Prostate gland (tissue), 2 donors: ENCODE data around the gene CD209. TPM values are rescaled to one million over a fixed set of nuclear protein-coding genes. Genes with fewer than 3 reads are reported as not detected.

ENCODE experiments used
- DNase-seq: peaks from one replicate; pipeline ENCODE4 v3.0.0-alpha.2; 2019; ENCODE audit warnings: low spot score
- H3K27ac ChIP-seq, 2 donors: fragments of 200-600 bp; sonication (generic); 2 replicates each; pipeline ENCODE4 v1.5.1; 2017 to 2019
- H3K27me3 ChIP-seq: fragments of 200-600 bp; sonication (generic); replicated peaks from 2 replicates; pipeline ENCODE4 v1.5.1; 2019; ENCODE audit not compliant: insufficient read depth
- H3K36me3 ChIP-seq, 2 donors: fragments of 200-600 bp; sonication (generic); 1 replicate in 1 of 2; 2 replicates in 1 of 2; pipeline versions ENCODE4 v1.5.1 to v1.8.1; 2017 to 2019
- H3K4me1 ChIP-seq: fragments of 200-600 bp; sonication (generic); replicated peaks from 2 replicates; pipeline ENCODE4 v1.5.1; 2019
- H3K4me3 ChIP-seq, 2 donors: fragments of 200-600 bp; sonication (generic); 2 replicates each; pipeline ENCODE4 v1.5.1; 2017 to 2019
- H3K9me3 ChIP-seq: fragments of 200-600 bp; sonication (generic); 2 replicates; pipeline ENCODE4 v1.5.1; 2017
- POLR2A ChIP-seq: fragments of 450-650 bp; IDR thresholded peaks from one replicate; pipeline ENCODE4 v1.6.1; 2016; ENCODE audit warnings: antibody characterized with exemption, mild to moderate bottlenecking
- POLR2AphosphoS5 ChIP-seq: sonication (generic); formaldehyde crosslinking; IDR thresholded peaks from one replicate; pipeline ENCODE4 v1.6.1; 2017; ENCODE audit warnings: antibody characterized with exemption
- WGBS: methylation state at CpG from one replicate; pipeline ENCODE4 v1.1.5; 2018; 5-methylcytosine and 5-hydroxymethylcytosine counted together
- intact Hi-C: fragments of 100-400 bp; cut with DNase I; formaldehyde crosslinking; loops from one replicate; pipeline ENCODE4 v1.14.2; 2022
- total RNA-seq, 2 donors: library from RNA; depleted of rRNA; stranded (reverse); fragments of >200 nt; gene quantifications; one replicate each; pipeline ENCODE4 v1.1.0, GENCODE V29; 2016
- TF ChIP-seq, protein P1 (sequence below), 4 experiments: fragments of 200-600 bp in 2 of 4; fragments of 450-650 bp in 2 of 4; sonication (generic) in 2 of 4; IDR thresholded peaks; 1 replicate in 3 of 4; 2 replicates in 1 of 4; pipeline ENCODE4 v1.5.1; 2016 to 2019; ENCODE audit warnings: antibody characterized with exemption in 4 of 4, mild to moderate bottlenecking in 2 of 4, moderate library complexity in 2 of 4

Gene CD209
- total RNA-seq, 2 donors from 2014 or later, result 0.97 to 1.2 TPM

DNA sequence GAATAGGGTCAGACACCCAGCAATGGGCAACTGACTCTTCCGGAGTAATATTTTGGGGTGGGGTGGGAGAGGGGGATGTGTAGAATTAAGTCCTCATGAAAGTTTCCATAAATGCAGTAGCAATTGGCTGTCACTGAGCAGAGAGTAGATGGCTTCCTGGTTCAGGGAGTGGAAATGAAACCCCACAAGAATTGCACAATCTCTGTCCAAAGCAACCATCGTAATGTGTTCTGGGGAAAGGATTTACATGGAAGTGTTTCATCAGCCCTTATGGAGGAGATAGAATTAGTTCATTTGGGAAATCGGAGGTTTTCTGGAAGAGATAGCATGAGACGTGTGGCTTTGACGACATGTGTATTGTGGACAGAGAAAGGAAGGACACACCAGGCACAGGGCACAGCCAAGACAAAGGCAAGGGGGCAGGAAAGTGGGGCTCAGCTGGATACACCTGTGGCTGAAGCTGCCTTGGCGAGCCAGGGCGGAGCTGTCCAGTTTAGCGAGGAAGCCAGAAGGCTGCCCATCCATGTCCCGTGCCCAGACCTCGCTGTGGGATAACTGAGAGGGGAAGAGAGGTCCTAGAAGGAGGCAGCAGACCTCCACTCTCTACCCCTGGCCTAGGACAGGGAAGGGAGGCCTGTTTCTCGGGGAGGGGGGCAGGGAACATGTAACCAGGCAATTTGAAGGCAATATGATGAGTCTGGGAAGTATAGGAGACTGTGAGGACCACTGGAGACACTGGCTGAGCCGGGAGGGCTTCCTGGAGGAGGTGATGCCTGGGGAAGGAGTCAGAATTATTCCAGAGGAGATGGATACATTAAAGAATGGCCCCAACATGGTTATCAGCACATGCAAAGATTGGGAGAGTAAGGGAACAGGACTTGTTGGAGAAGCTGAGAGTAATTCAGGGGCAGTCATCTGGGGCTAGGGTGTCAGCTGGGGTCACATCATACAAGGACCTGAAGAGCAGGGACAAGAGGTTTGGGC is 12.8 kb downstream of the CD209 start:
- H3K9me3 ChIP-seq, result no peaks in the 10 kb centered on the region
- TF ChIP-seq, protein P1, sequence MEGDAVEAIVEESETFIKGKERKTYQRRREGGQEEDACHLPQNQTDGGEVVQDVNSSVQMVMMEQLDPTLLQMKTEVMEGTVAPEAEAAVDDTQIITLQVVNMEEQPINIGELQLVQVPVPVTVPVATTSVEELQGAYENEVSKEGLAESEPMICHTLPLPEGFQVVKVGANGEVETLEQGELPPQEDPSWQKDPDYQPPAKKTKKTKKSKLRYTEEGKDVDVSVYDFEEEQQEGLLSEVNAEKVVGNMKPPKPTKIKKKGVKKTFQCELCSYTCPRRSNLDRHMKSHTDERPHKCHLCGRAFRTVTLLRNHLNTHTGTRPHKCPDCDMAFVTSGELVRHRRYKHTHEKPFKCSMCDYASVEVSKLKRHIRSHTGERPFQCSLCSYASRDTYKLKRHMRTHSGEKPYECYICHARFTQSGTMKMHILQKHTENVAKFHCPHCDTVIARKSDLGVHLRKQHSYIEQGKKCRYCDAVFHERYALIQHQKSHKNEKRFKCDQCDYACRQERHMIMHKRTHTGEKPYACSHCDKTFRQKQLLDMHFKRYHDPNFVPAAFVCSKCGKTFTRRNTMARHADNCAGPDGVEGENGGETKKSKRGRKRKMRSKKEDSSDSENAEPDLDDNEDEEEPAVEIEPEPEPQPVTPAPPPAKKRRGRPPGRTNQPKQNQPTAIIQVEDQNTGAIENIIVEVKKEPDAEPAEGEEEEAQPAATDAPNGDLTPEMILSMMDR (IDR thresholded peaks at IDR 0.05), result no peak
- TF ChIP-seq POLR2AphosphoS5 (no peak), POLR2A (no peak)
- H3K36me3 ChIP-seq, result no peaks in the 10 kb centered on the region
- H3K27me3 ChIP-seq, result peaks cover 16% of the 10 kb centered on the region
- intact Hi-C loops, result no loop called here
- H3K27ac ChIP-seq, result no peak overlapping the region
- H3K4me3 ChIP-seq, result no peak overlapping the region
- 52% methylated on average over 12 of the region's 12 CpGs for WGBS
- DNase-seq, result no peak
- no peaks in the 10 kb centered on the region for H3K4me1 ChIP-seq

DNA sequence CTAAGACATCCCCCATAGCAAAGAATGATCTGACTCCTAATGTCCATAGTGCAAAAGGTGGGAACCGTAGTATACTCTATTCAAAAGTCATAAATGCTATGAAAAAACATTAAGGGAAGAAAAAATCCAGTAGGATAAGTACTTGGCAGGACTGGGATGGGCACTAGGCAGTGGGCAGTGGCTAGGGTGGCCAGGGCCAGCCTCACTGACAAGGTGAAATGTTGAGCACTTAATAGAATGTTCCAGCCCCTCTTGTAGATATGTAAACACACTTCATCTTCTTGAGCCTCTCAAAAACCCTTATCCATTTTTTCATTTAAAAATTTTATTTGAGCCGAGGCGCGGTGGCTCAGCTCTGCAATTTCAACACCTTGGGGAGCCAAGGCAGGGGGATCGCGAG is 14.0 kb downstream of the CD209 start:
- TF ChIP-seq POLR2AphosphoS5 (no peak), POLR2A (no peak)
- TF ChIP-seq, protein P1 (IDR thresholded peaks at IDR 0.05), result no peak
- Histone ChIP-seq H3K4me3 (no peak overlapping the region), H3K4me1 (no peaks in the 10 kb centered on the region), H3K27ac (no peak overlapping the region), H3K9me3 (no peaks in the 10 kb centered on the region), H3K36me3 (no peaks in the 10 kb centered on the region), H3K27me3 (peaks cover 22% of the 10 kb centered on the region)
- 74% methylated on average over 6 of the region's 6 CpGs for WGBS
- intact Hi-C loops, result no loop called here
- DNase-seq, result no peak

DNA sequence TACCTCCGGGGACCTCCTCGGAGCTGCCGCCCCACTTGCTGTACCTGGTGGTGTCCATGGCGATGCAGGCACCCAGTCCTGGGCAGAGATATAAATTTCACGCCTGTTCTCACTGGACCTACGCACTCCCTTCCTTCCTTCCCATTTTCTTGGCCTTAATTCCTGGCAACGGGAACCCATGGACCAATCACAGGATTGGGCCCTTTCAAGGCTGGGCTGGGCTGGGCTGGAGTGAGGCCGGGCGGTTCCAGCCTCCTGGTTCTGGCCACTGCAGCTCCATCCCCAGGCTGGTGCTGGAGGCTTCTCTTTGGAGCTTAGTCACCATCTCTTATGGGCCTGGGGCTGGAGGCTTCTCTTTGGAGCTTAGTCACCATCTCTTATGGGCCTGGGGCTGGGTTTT is 15.3 kb downstream of the CD209 start, which contains the start of gene CLEC4G:
TSS of gene CLEC4G (minus strand) at position 66 of the 400 bp plus-strand sequence. CDS start at position 58, 8 bp downstream.
- no peaks in the 10 kb centered on the region for H3K36me3 ChIP-seq
- TF ChIP-seq POLR2AphosphoS5 (no peak), POLR2A (no peak)
- TF ChIP-seq, protein P1 (IDR thresholded peaks at IDR 0.05), result no peak
- intact Hi-C loops, result no loop called here
- WGBS, result 43% methylated on average over 7 of the region's 9 CpGs
- H3K4me1 ChIP-seq, result no peaks in the 10 kb centered on the region
- H3K4me3 ChIP-seq, result no peak within 1 kb of the TSS
- H3K27me3 ChIP-seq, result peaks cover 22% of the 10 kb centered on the region
- DNase-seq, result no peak
- H3K27ac ChIP-seq, result no peak within 1 kb of the TSS
- no peaks in the 10 kb centered on the region for H3K9me3 ChIP-seq

GRCh38 chr19:7731615-7732014 is 15.7 kb downstream of the CD209 start:
- H3K4me1 ChIP-seq, result no peaks in the 10 kb centered on the region
- no peak overlapping the region for H3K27ac ChIP-seq
- DNase-seq, result no peak
- 61% methylated on average over 5 of the region's 5 CpGs for WGBS
- H3K36me3 ChIP-seq, result no peaks in the 10 kb centered on the region
- H3K4me3 ChIP-seq, result no peak overlapping the region
- TF ChIP-seq, protein P1 (IDR thresholded peaks at IDR 0.05), result no peak
- intact Hi-C loops, result no loop called here
- peaks cover 22% of the 10 kb centered on the region for H3K27me3 ChIP-seq
- no peaks in the 10 kb centered on the region for H3K9me3 ChIP-seq

- intact Hi-C loops, result no loop called here
- no peak for TF ChIP-seq POLR2A
- TF ChIP-seq POLR2AphosphoS5, result no peak
- TF ChIP-seq, protein P1 (IDR thresholded peaks at IDR 0.05), result no peak
- H3K4me3 ChIP-seq, result no peak overlapping the region
- no peaks in the 10 kb centered on the region for H3K9me3 ChIP-seq
- H3K27me3 ChIP-seq, result peaks cover 22% of the 10 kb centered on the region
- DNase-seq, result no peak
- 44% methylated on average over 36 of the region's 39 CpGs for WGBS
- H3K36me3 ChIP-seq, result no peaks in the 10 kb centered on the region
- no peaks in the 10 kb centered on the region for H3K4me1 ChIP-seq
- no peak overlapping the region for H3K27ac ChIP-seq
Measured at GRCh38 chr19:7731218-7731595, 16.1 kb downstream of the CD209 start.
